Measurements from ENCODE around the gene SNAI3.
A peak's percentile ranks its signal among the peaks of the same experiment; 100 is the strongest.

Gene SNAI3

GRCh38 chr16:88686439-88687253 is at the start of gene SNAI3:
TSS of gene SNAI3 (minus strand) at chr16:88686507. CDS start at chr16:88686406, 101 bp downstream.
- peak; percentile 61 for DNase-seq (ENCODE audit: low read depth)

DNA sequence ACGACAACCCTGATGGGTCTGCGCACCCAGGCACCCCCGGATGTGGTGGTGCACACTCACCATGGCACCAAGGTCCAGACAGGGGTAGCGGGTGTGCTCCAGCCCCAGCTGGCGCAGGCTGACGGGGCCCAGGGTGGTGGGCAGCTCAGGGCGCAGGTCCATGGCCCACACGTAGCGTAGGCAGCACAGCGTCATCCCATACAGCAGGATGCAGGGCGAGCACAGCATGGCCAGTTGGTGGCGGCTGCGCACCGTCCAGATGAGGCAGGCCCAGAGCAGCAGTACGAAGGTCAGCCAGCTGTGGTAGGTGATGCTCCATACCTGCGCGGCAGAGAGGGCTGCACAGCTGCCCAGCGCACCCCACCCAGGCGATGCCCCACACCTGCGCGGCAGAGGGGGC is 49.8 kb upstream of the SNAI3 start:
- DNase-seq (ENCODE audit: low read depth) = no peak

- DNase-seq (ENCODE audit: low read depth) = no peak
Measured at GRCh38 chr16:88735616-88736015, 49.3 kb upstream of the SNAI3 start.

GRCh38 chr16:88735121-88735520 is 48.8 kb upstream of the SNAI3 start:
- no peak for DNase-seq (ENCODE audit: low read depth)

GRCh38 chr16:88734361-88734728 is 48.0 kb upstream of the SNAI3 start:
- no peak for DNase-seq (ENCODE audit: low read depth)

DNA sequence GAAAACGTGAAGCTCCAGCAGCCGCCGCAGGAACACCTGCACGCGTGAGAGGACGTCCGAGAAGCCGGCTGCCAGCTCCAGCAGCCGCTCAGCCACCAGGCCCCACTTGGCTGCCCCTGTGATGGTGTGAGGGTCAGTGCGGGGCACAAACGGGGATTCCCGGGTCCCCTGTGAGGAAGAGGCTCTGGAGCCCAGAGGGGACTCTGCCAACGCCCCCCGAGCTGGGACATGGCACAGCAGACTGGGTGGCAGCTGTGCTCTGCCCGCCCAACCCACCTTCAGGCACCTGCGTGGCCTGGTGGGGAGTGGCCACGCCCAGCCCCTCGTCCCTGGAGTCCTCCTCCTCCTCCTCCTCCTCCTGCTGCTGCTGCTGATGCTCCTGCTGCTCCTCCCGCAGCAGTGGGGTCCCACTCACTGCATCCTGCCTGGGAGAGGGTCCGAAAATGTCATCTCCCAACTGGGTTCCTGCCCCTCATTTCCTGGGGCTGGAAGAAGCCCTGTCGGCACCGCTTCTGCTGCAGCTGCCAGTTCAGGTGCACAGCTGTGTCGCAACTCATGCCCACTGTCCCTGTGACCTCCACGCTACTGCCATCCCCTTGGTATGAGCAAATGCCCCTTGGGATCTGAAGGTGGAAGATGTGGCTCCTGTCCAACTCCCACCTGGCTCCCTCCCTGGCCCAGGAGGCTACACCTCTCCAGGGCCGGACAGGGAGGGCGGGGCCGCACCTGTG is 47.5 kb upstream of the SNAI3 start:
- DNase-seq (ENCODE audit: low read depth) = no peak

DNA sequence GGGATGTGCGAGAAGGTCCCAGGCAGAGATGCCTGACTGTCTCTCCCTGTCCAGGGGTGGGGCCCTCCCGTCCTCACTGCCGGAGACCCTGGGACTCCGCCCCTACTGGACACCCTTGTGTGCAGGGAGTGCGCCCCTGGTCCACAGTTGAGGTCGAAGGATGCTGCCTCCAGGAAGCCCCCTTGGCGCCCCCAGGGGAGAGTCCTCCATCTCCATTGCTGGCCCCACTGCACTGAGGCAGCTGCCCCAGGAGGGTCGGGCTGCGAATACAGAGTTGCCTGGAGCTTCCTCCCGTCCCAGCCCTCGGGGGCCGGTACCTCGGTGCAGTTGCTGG is 46.6 kb upstream of the SNAI3 start:
- no peak for DNase-seq (ENCODE audit: low read depth)

GRCh38 chr16:88732172-88732960 is 46.1 kb upstream of the SNAI3 start:
- no peak for DNase-seq (ENCODE audit: low read depth)

DNA sequence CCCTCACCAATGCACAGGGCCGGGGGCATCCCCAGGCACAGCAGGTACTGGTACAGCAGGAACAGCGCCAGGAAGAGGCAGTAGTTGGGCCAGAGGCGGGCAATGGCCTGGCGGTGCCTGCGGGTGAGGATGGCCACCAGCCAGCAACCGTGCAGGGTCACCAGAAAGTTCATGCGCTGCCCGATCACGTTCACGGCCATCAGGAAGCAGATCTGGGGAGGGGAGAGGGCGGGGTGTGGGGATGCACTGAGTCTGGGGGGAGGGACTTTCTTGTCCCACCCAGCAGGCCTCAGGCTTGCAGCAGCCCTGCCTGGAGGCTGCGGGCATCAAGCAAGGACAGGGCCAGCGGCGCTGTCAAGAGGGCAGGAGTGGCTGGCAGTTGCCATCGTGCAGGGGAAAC is 45.4 kb upstream of the SNAI3 start:
- DNase-seq (ENCODE audit: low read depth) = no peak

GRCh38 chr16:88730632-88731607 is 44.6 kb upstream of the SNAI3 start:
- no peak for DNase-seq (ENCODE audit: low read depth)

- DNase-seq (ENCODE audit: low read depth) = no peak
Measured at GRCh38 chr16:88727871-88728270, 41.6 kb upstream of the SNAI3 start.

GRCh38 chr16:88726981-88727380 is 40.7 kb upstream of the SNAI3 start:
- no peak for DNase-seq (ENCODE audit: low read depth)

DNA sequence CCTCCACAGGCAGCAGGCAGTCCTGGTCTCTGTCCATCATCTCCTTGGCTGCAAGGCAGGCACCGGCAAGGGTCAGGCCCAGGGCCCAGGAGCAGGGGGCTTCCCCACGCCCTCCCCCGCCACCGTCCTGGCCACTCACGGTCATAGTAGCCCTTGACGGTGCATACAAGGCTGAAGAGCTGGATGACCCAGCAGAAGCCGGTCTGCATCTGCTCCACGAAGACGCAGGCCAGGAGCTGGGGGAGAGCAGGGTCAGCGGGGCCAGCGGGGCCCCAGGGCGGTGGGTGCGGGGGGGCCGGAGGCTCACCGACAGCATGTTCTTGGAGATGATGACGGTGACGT is 40.1 kb upstream of the SNAI3 start:
- DNase-seq (ENCODE audit: low read depth) = no peak

- DNase-seq (ENCODE audit: low read depth) = no peak
Measured at GRCh38 chr16:88725609-88726407, 39.5 kb upstream of the SNAI3 start.

GRCh38 chr16:88724855-88725555 is 38.7 kb upstream of the SNAI3 start:
- DNase-seq (ENCODE audit: low read depth) = no peak

- no peak for DNase-seq (ENCODE audit: low read depth)
Measured at GRCh38 chr16:88723911-88724310, 37.6 kb upstream of the SNAI3 start.

GRCh38 chr16:88723507-88723887 is 37.2 kb upstream of the SNAI3 start:
- DNase-seq (ENCODE audit: low read depth) = no peak

DNA sequence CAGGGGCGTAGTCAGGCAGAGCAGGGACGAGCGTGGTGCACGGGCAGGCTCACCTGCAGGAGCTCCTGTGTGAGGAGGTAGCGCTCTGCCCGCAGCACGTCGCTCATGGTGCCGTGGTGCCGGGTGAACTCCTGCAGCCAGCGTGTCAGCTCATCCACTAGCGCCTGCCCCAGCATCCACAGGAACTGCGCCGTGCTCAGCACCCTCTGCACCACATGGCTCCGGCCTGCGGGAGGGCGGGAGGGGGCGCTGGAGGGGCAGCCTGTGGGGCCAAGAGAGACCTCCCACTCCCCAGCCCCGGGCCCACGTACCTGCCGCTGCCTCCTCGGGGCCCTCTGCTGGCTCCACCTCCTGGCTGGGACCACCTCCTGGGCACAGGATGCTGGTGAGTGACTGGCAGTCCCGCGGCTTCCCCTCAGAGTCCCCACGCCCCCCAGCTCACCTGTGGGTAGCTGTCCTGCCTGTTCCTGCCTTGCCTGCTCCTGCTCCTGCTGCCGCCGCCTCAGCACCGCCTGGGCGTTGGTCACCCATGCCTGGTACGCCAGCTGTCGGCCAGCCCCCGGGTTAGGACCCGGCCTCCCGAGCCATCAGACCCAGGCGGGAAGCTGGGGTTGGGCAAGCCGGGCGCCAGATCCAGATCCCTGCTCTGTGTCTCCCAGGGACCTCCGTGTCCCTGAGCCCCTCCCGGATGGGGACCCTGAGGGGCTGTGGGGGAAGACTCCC is 36.6 kb upstream of the SNAI3 start:
- no peak for DNase-seq (ENCODE audit: low read depth)

Data from EH (cell line).